Thyroid gland (tissue), 4 donors: Measurements from ENCODE around the gene OTOF.

Experiments
- POLR2A ChIP-seq, 2 donors: fragments of 450-650 bp; IDR thresholded peaks; one replicate each; pipeline ENCODE4 v1.6.1; 2017; ENCODE audit warnings: antibody characterized with exemption in 2 of 2, mild to moderate bottlenecking in 2 of 2, moderate library complexity in 1 of 2
- TF ChIP-seq, protein P1 (sequence below), 6 experiments: fragments of 200-600 bp in 3 of 6; fragments of 450-650 bp in 3 of 6; sonication (generic) in 3 of 6; IDR thresholded peaks; one replicate each; pipeline ENCODE4 v1.5.1; 2016 to 2019; ENCODE audit warnings: antibody characterized with exemption in 6 of 6, mild to moderate bottlenecking in 2 of 6, inconsistent platforms in 1 of 6, moderate library complexity in 1 of 6

DNA sequence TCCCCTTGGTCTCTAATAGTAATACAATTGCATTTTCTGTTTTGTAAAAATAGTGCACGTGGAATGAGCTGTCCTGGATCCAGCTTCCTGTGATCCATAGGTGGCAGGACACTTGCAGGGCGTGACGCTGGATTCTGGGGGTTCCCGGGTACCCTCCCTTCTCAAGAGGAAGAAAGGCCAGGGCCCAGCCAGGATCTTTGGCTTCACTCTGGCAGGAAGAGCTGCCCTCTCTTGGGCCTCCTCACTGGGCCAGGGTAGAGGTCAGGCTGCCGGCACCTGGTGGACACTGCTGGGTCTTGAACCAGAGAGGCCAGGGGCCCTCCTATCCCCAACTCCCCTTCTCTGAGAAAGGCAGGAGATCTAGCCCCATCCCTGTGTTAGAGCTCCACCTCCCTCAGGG lies 37.8 kb upstream of the OTOF start:
- TF ChIP-seq, protein P1, sequence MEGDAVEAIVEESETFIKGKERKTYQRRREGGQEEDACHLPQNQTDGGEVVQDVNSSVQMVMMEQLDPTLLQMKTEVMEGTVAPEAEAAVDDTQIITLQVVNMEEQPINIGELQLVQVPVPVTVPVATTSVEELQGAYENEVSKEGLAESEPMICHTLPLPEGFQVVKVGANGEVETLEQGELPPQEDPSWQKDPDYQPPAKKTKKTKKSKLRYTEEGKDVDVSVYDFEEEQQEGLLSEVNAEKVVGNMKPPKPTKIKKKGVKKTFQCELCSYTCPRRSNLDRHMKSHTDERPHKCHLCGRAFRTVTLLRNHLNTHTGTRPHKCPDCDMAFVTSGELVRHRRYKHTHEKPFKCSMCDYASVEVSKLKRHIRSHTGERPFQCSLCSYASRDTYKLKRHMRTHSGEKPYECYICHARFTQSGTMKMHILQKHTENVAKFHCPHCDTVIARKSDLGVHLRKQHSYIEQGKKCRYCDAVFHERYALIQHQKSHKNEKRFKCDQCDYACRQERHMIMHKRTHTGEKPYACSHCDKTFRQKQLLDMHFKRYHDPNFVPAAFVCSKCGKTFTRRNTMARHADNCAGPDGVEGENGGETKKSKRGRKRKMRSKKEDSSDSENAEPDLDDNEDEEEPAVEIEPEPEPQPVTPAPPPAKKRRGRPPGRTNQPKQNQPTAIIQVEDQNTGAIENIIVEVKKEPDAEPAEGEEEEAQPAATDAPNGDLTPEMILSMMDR (IDR thresholded peaks at IDR 0.05): no peak
- TF ChIP-seq POLR2A (IDR thresholded peaks at IDR 0.05): no peak
